ENCODE measurements around the gene IL25.

GRCh38 chr14:23418021-23418420 is 45.4 kb downstream of the IL25 start:
- TF ChIP-seq POLR2A (IDR thresholded peaks at IDR 0.05) (no peak), CTCF (IDR thresholded peaks at IDR 0.05 in 4 of 5, conservative IDR thresholded peaks at IDR 0.05 in 1 of 5) (no peak)

All from gastrocnemius medialis (tissue), 4 donors.